ENCODE measurements around the gene PRKAA2. TPM values are rescaled to one million over a fixed set of nuclear protein-coding genes. Genes with fewer than 3 reads are reported as not detected.
A peak's percentile ranks its signal among the peaks of the same experiment; 100 is the strongest.

PRKAA2 gene
- total and polyA plus RNA-seq, 2 of the 13 experiments (the other 11 are each of a cell fraction or from before 2014, with no cell fraction given) = 6.0 to 7.5 TPM

- TF ChIP-seq SP1 (IDR thresholded peaks at IDR 0.05) = no peak
- TF ChIP-seq SP1 (CRISPR knock-in tag; IDR thresholded peaks at IDR 0.05) = no peak
- TF ChIP-seq GATAD2A (CRISPR knock-in tag; IDR thresholded peaks at IDR 0.05) = peak; percentile 60; the same call in 1 of the 2 replicates
- TF ChIP-seq ZSCAN9 (CRISPR knock-in tag; IDR thresholded peaks at IDR 0.05; ENCODE audit: borderline replicate concordance) = no peak
- peak; percentile 62 for TF ChIP-seq RARA (CRISPR knock-in tag; IDR thresholded peaks at IDR 0.05)
- TF ChIP-seq, protein P1, sequence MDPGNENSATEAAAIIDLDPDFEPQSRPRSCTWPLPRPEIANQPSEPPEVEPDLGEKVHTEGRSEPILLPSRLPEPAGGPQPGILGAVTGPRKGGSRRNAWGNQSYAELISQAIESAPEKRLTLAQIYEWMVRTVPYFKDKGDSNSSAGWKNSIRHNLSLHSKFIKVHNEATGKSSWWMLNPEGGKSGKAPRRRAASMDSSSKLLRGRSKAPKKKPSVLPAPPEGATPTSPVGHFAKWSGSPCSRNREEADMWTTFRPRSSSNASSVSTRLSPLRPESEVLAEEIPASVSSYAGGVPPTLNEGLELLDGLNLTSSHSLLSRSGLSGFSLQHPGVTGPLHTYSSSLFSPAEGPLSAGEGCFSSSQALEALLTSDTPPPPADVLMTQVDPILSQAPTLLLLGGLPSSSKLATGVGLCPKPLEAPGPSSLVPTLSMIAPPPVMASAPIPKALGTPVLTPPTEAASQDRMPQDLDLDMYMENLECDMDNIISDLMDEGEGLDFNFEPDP (CRISPR knock-in tag; conservative IDR thresholded peaks at IDR 0.05) = no peak
- TF ChIP-seq CERS6 (CRISPR knock-in tag; IDR thresholded peaks at IDR 0.05) = no peak
- 0 out of 2 replicates have a peak, but pooled peaks have one; percentile 25 for TF ChIP-seq FOXA3 (CRISPR knock-in tag; IDR thresholded peaks at IDR 0.05)
- TF ChIP-seq CHCHD3 (CRISPR knock-in tag; IDR thresholded peaks at IDR 0.05) = no peak
- TF ChIP-seq ZSCAN30 (CRISPR knock-in tag; IDR thresholded peaks at IDR 0.05) = no peak
- TF ChIP-seq, protein P2, sequence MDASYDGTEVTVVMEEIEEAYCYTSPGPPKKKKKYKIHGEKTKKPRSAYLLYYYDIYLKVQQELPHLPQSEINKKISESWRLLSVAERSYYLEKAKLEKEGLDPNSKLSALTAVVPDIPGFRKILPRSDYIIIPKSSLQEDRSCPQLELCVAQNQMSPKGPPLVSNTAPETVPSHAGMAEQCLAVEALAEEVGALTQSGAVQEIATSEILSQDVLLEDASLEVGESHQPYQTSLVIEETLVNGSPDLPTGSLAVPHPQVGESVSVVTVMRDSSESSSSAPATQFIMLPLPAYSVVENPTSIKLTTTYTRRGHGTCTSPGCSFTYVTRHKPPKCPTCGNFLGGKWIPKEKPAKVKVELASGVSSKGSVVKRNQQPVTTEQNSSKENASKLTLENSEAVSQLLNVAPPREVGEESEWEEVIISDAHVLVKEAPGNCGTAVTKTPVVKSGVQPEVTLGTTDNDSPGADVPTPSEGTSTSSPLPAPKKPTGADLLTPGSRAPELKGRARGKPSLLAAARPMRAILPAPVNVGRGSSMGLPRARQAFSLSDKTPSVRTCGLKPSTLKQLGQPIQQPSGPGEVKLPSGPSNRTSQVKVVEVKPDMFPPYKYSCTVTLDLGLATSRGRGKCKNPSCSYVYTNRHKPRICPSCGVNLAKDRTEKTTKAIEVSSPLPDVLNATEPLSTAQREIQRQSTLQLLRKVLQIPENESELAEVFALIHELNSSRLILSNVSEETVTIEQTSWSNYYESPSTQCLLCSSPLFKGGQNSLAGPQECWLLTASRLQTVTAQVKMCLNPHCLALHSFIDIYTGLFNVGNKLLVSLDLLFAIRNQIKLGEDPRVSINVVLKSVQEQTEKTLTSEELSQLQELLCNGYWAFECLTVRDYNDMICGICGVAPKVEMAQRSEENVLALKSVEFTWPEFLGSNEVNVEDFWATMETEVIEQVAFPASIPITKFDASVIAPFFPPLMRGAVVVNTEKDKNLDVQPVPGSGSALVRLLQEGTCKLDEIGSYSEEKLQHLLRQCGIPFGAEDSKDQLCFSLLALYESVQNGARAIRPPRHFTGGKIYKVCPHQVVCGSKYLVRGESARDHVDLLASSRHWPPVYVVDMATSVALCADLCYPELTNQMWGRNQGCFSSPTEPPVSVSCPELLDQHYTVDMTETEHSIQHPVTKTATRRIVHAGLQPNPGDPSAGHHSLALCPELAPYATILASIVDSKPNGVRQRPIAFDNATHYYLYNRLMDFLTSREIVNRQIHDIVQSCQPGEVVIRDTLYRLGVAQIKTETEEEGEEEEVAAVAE (CRISPR knock-in tag; IDR thresholded peaks at IDR 0.05; ENCODE audit: borderline replicate concordance) = no peak
- no peak for TF ChIP-seq NFKB2 (CRISPR knock-in tag; IDR thresholded peaks at IDR 0.05; ENCODE audit: borderline replicate concordance)
- TF ChIP-seq ZNF512 (CRISPR knock-in tag; IDR thresholded peaks at IDR 0.05) = no peak
- no peak for TF ChIP-seq ETV6 (CRISPR knock-in tag; conservative IDR thresholded peaks at IDR 0.05)
- no peak for TF ChIP-seq ATF1 (CRISPR knock-in tag; IDR thresholded peaks at IDR 0.05)
- TF ChIP-seq, protein P3, sequence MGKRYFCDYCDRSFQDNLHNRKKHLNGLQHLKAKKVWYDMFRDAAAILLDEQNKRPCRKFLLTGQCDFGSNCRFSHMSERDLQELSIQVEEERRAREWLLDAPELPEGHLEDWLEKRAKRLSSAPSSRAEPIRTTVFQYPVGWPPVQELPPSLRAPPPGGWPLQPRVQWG (CRISPR knock-in tag; IDR thresholded peaks at IDR 0.05; ENCODE audit: borderline replicate concordance, low read depth) = no peak
- TF ChIP-seq ZNF792 (CRISPR knock-in tag; IDR thresholded peaks at IDR 0.05) = no peak
- TF ChIP-seq RCOR2 (CRISPR knock-in tag; IDR thresholded peaks at IDR 0.05) = no peak
- no peak for TF ChIP-seq TARDBP (CRISPR knock-in tag; IDR thresholded peaks at IDR 0.05)
- no peak for TF ChIP-seq BRD4 (CRISPR knock-in tag; IDR thresholded peaks at IDR 0.05)
- TF ChIP-seq SOX13 (IDR thresholded peaks at IDR 0.05) = no peak
- TF ChIP-seq SOX13 (CRISPR knock-in tag; conservative IDR thresholded peaks at IDR 0.05 in 1 of 2, IDR thresholded peaks at IDR 0.05 in 1 of 2) = 0 out of 4 replicates have a peak, but pooled peaks of 1 of the 2 experiments have one; percentile 17
- TF ChIP-seq ZFP62 (CRISPR knock-in tag; IDR thresholded peaks at IDR 0.05) = no peak
- TF ChIP-seq DPF2 (CRISPR knock-in tag; IDR thresholded peaks at IDR 0.05; ENCODE audit: borderline replicate concordance, low read depth) = no peak
- TF ChIP-seq BCL6 (CRISPR knock-in tag; IDR thresholded peaks at IDR 0.05) = no peak
- TF ChIP-seq ZNF383 (CRISPR knock-in tag; IDR thresholded peaks at IDR 0.05; ENCODE audit: borderline replicate concordance) = no peak
These were observed 2.0 kb downstream of the PRKAA2 start (continued) for GRCh38 chr1:56647106-56647505.

Data from HepG2 (cell line).